T47D (cell line): ENCODE data around the gene HES7.
"Not testable (repeated sequence)": the region's sequence is repeated elsewhere in the genome, so short reads cannot be mapped to it uniquely, and the experiment has no call there.

ENCODE experiments used
- DNase-seq, 2 experiments: peaks; one replicate each; pipeline versions ENCODE4 v3.0.0 to v3.0.0-alpha.2; 2011 to 2012; ENCODE audit warnings: low read depth in 1 of 2, low spot score in 1 of 2
- JUND ChIP-seq: IDR thresholded peaks from 2 replicates; pipeline ENCODE4 v1.6.1; 2012; ENCODE audit warnings: low read depth
- in situ Hi-C: cut with HindIII; loops from 2 replicates; pipeline ENCODE4 v1.10.0; 2016; ENCODE audit warnings: low sequenced_read_pairs, low pct_unique_long_range_greater_than_20kb

HES7 gene

DNA sequence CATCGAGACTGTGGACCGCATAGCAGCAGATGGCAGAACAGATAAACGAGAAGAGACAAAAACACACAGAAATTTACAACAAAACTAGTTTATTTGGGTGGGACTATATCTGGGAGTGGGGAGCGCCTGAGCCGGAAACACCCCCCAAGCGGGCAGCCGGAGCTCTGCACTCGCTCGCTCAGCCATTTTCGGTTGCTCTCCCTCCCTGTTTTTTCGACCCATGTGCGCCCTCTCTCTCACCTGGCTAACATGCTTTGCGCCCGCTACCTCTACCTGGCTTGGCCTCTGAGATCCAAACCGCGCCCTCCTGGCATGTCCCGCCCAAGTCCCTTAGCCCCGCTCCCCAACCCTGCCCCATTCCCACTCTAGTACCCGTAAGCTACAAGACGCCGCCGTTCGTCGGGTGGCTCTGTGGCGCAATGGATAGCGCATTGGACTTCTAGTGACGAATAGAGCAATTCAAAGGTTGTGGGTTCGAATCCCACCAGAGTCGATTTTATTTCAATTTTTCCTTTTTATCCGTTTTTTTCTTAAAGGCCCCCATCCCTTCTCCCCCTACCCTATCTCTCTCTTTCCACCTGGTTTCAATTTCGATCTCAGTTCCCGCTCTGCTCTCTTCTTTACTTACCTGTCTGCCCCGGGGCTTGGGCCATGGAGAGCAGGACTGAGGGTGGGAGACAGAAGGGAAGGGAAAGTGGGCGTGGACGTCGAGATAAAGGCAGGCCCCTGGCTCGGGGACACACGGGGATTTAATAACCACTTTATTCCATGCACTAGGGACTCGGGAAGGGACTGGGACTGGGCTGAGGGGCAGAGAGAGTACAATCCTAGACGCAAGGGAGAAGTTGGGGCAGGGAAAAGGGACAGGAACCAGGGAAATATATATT lies 3.1 kb downstream of the HES7 start:
- TF ChIP-seq JUND = no peak
- DNase-seq = peak in 1 of 2 experiments; percentile 90
- in situ Hi-C loops = no loop called here

DNA sequence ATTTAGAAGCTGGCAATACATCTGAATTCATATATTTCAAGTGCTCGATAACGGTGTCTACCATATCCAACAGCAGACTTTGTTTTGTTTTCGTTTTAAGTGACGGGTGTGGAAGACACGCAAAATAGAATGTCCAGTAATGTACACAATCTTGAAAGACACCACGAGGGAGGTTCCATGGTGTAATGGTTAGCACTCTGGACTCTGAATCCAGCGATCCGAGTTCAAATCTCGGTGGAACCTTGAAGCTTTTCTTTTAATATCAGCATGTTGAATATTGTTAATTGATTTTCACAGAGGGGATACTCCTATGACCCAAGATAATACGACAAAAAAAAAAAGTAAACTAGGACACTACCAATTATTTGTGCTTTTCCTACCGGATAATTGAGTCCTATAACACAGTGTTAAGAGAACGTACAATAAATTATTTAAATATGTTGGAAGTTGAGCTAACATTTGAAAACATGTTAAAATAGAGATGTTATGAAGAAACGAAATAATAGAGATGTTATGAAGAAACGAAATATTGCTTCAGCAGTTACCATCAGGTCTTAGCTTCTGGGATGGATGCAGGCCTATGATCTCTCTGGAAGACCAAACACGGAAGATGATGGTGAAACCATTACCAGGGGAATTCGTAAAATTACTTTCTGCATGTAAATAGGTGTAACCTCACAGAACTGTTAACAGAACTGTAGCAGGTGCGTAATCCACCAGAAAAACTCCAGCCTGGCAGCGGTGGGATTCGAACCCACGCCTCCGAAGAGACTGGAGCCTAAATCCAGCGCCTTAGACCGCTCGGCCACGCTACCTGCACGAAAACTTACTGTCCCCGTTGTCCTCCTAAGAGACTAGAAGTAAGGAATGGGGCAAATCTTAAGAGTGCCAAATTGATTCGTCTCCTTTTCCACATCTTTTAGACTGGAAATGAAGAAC lies 4.1 kb downstream of the HES7 start:
- peak in 1 of 2 experiments; percentile 90 for DNase-seq
- TF ChIP-seq JUND = no peak
- in situ Hi-C loops = no loop called here

DNA sequence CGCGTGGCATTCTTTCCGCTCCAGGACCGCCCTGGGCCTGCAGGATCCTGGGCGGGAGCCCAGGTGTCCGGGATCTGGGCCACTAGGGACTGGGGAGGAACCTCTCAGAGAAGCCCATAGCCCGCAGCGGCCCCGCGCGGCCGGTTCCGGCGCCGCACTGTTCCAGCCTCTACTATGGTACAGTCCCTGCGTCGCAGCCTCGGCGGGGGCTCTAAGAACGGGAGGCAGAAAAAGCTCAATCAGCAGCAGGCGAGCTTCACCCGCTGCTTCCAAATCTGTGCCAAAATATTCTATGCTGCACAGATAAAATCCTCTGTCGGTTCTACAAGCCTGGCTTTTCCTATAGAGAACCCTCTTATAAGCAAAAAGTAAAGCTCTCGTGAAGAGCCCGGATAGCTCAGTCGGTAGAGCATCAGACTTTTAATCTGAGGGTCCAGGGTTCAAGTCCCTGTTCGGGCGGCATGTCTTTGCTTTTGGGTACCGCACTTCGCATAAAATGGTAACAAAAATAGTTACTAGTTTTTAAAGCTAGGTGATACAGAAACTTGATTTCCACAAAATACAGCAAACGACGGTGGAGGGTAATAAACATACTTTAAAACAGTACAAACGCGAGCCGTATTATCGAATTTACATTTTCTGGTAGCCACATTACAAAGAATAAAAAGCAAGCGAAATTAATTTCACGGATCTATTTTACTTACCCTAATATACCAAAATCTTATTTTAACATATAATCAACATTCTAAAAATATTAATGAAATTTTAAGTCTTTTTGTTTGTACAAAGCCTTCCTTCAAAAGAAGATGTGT lies 4.9 kb downstream of the HES7 start:
- in situ Hi-C loops = no loop called here
- DNase-seq = peak; percentile 79 to 89
- no peak for TF ChIP-seq JUND

DNA sequence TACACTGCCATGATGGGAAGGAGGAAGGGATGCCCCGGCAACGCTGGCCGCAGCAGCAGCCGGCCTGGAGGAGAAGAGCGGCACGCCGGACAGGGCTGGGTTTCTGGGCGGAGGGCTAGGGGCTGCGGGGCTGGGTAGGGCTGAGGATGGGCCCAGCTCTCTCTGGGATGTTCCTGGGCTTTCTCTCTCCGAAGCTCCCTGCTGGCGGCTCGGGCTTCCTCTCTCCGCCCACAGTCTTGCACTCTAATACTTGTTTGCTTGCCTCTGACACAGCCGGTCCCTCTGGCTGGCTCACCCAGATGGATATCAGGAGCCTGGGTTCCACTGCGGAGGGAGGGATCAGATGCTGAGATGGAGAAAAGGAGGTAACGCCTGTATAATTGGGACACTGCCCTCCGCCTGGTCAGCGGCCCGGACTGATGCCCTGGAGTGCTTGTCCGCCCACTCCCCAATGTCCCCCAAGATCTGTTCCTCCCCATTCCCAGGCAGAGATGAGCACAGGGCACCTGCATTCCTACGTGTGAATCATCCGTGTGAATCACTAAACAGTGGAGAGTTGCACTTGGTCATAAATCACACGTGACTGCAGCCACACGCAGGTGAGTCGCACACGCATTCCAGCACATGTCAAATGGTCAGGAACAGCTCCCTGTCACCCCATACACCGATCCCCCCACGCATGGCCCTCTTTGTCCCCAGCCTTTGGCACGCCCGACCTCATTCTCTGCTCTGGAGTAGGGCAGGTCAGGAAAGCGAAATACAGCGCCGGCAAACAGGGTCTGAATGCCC lies 5.7 kb downstream of the HES7 start, which contains the start of gene ALOXE3:
TSS of gene ALOXE3 (minus strand) at position 535 of the 789 bp plus-strand sequence. CDS start at position 11, 524 bp downstream.
- DNase-seq = peak; percentile 79 to 84
- in situ Hi-C loops = no loop called here
- TF ChIP-seq JUND = 0 out of 2 replicates have a peak, but pooled peaks have one; percentile 8

DNA sequence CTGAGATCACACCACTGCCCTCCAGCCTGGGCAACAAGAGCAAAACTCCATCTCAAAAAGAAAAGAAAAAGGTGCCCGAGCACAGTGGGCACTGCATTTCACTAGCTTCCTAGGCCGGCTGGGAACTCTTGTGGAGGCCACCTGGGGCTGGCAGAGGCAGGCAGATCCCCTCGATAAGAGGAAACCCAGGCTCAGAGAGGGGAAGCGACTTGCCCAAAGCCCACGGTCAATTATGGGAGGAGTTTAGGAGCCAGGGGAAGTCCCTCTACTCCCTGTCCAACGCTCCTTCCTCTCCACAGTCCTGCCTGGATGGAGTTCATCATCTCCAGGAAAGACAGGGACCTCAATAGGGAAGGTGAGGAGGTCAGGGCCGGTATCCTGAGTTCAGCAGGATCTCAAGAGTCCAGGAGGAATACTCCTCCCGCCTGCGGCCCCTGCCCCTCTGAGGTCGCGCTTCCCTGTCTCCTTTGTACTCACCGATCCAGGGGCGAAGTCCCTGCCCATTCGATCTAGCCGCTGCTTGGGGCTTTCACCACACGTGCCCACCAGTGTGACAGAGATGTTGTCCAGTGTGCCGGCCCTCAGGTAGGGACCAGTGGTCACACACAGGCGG lies 6.4 kb downstream of the HES7 start:
- in situ Hi-C loops = no loop called here
- no peak for DNase-seq
- no peak for TF ChIP-seq JUND

DNA sequence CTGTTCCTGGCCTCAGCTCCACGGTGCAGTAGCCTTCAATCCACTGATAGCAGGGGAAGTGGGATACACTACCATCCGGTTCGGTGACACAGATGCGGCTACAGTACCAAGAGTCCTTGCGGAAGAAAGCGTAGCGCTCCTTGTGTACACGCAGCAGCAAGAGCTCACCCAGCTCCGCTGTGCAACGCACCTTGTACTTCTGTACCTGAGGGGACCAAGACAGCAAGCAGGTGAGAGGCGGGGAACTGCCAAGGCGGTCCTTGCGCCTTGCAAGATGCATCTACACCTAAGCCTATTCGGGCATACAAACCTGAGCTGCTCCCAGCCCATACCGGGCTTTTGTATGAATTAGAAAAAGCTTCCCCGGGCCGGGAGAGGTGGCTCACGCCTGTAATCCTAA lies 7.1 kb downstream of the HES7 start:
- no peak for DNase-seq
- in situ Hi-C loops = no loop called here
- no peak for TF ChIP-seq JUND

DNA sequence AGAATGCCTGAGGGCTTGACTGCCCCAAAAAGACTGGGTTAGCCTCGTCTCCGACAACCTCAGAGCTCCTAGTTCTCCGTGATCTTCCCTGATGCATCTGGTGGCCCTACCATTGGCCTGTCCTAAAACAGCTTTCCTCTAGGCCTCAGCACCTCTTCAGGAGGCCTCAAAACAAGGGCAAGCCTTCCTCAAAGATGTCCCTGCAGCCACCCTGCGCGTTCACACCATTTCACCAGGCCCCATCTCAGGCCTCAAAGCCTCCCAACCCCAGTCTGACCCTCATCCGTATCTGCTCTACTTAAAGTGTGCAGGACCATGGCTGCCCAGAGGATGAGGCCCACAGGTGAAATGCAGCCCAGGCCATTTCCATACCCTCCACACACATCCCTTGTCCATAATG lies 13.0 kb downstream of the HES7 start:
- in situ Hi-C loops = no loop called here
- TF ChIP-seq JUND = no peak
- no peak for DNase-seq

DNA sequence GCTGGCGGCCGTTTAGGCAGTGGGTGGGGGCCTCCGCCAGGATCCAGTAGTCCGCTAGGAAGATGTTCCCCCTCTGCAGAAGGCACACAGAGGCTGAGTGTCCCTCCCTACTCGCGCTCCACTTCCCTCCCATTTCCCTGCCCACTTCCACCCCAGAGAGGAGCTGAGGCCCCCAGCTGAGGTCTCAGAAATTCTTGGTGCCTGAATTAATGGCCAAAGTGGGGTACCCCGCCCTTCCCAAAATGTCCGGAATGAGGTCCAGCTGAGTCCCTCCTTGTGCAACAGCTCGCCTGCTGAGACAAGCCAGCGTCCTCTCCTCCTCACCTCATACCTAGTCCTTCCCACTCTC lies 13.5 kb downstream of the HES7 start:
- DNase-seq = no peak
- TF ChIP-seq JUND = no peak
- in situ Hi-C loops = no loop called here

DNA sequence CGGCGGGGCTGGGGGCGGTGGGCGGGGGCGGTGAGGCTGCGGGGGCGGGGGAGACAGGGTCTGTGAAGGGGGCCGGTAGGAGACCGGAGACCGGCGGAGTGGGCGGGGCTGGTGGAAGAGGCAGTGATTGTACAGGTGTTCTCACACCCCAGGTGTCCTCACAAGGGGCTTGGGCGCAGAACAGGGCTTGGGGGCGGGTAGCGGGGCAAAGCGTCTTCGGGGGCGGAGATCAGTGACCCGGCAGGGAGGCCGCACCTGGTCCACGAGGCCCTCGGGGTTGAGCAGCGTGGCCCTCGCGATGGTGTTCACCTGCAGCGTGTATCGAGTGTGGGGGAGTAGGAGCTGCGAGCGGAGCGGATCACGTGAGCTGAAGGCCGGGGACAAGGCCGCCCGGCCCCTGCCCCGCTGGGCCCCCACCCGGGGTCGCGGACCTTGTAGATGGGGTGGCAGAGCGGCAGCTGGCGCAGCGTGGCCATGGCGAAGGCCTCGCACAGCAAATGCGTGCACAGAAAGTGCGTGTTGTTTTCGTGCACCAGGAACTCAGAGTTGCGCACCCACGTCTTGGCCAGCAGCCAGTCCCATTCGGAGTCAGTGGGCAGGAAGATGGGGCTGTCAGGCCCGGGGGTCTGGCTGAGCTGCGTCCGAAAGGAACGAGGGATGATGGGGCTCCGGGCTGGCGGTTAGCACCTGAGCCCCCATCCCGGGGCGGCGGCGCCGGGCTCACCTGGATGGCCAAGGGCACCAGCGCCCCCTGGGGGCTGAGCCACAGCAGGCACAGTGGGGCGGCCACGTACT lies 14.0 kb downstream of the HES7 start:
- no peak for DNase-seq
- in situ Hi-C loops = no loop called here

DNA sequence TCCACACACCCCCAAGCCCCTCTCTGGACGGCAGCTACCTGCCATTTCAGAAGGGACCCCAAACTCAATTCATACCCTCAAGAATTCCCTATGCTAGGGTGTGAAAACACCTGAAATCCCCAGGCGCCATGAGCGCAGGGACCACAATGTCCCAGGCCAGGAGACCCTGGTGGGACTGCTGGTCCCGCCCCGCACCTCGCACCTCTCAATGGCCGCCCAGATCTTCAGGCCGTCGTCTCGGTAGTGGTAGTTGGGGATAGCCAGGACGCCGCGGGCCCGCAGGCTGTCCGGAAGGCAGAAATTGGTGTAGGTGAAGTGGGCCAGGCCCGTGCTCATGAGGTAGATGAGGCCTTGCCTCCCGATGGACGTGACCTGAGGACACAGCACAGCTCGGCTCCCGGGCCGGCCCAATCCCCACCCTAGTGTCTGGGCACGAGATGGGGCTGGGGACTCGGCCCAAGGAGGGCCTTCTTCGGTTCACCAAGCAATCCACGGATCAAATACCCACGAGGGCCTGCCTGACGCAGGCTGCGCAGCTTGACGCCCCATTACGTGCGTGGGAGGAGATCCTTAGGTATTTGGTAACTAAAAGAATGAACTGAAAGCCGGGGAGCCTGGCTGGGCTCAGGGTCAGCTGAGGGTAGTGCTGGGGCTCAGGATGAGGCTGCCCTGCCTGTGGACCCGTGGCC lies 14.8 kb downstream of the HES7 start:
- no peak for TF ChIP-seq JUND
- in situ Hi-C loops = no loop called here
- no peak for DNase-seq

More for the DNA sequence above, 14.0 kb downstream of the HES7 start:
- TF ChIP-seq JUND = no peak

DNA sequence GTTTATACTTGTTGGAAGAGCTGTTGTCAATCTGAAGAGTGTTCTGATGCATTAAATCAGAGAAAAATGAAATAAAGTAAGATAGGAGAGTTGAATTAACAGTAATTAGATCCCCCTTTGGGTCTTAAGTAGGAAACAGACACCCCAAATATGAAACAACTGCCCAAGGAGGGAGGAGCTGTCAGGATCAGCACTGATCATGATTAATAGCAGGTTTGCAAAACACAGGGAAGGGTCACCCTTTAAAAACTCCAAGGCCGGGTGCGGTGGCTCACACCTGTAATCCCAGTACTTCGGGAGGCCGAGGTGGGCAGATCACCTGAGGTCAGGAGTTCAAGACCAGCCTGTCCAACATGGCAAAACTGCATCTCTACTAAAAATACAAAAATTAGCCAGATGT lies 16.9 kb downstream of the HES7 start:
- in situ Hi-C loops, DNase-seq: not testable (repeated sequence)
